ENCODE measurements around the gene SLC16A3.

Gene SLC16A3

DNA sequence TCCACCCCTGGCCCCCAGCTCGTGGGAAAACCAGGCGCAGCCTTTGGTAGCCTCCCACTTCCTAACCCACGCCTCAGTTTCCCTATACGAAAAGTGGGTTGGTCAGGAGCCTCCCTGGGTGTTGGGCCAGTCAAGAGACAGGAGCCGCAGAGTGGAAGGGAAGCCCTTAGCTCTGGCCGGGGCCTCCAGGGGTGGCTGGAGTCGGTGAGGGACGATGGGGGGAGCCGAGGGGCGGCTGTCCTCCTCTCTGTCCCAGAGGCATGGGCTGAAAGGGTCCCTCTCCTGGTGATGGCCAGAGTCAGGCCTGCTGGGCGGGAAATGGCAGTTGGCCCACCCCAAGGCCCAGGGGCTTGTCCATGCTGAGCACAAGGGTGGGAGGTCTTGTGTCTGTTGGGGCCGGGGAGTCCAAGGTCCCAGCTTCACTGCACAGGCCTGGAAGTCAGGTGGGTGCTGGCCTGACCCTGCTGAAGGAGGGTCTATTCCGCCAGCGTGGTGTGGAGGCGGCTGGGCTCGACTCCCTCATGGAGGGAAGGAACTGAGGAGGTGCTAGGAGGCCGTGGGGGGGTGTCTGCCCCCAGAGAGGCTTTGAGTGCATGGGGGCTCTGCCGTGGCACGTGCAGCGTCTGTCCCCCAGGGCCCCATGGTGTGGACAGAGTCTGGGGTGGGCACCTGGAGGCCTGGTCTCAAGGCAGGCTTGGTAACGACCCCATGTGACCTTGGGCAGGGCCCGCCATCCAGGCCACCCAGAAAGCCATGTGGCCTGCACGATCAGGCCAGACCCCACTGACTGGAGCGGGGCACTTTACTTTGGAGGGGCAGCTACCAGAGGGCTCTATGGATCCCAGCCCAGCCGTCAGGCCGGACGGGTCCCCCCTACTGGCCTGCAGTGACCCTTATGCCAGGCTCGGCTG, 1.1 kb downstream of the SLC16A3 start:
- peak overlapping the region; percentile 80 for H3K4me3 ChIP-seq (ENCODE audit: low read depth, low read length)
- no peak for DNase-seq (ENCODE audit: low read depth, low spot score)
- TF ChIP-seq, protein P1, sequence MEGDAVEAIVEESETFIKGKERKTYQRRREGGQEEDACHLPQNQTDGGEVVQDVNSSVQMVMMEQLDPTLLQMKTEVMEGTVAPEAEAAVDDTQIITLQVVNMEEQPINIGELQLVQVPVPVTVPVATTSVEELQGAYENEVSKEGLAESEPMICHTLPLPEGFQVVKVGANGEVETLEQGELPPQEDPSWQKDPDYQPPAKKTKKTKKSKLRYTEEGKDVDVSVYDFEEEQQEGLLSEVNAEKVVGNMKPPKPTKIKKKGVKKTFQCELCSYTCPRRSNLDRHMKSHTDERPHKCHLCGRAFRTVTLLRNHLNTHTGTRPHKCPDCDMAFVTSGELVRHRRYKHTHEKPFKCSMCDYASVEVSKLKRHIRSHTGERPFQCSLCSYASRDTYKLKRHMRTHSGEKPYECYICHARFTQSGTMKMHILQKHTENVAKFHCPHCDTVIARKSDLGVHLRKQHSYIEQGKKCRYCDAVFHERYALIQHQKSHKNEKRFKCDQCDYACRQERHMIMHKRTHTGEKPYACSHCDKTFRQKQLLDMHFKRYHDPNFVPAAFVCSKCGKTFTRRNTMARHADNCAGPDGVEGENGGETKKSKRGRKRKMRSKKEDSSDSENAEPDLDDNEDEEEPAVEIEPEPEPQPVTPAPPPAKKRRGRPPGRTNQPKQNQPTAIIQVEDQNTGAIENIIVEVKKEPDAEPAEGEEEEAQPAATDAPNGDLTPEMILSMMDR (IDR thresholded peaks at IDR 0.05; ENCODE audit: low read depth, low read length), result no peak
- in situ Hi-C loops (cut with HindIII; ENCODE audit: low sequenced_read_pairs), result no loop called here

DNA sequence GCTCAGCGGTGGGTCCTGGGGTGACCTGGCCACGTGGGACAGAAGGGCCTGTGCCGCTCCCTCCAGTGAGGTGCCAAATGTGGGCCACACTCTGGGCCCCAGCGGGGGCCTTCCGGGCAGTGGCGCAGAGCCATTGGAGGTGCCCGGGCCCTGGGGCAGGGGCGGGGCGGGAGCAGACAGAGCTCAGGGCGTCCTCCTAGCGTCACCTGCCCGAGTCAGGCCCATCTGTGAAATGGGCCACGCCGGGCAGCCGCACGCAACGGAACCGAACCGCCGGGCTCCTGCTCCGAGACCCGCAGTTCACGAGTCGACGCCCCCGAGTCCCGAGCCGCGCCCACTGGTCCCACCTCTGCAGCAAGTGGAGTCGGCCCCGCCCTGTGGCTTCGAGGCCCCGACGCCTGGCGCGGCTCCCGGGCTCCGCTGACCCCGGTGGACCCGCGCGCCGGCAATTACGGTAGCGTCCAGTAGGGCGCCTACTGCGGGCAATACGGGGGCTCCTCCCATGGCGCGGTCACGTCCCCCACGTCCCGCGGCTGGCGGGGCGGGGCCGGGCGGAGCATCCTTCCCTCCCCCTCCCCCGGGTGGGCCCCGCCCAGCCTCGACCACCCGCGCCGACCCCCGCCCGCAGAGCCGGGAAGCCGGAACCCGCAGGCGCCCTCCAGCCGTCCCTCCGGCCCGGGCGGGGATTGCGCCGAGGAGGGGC, 1.9 kb downstream of the SLC16A3 start:
- peak; percentile 88 for DNase-seq (ENCODE audit: low read depth, low spot score)
- H3K4me3 ChIP-seq (ENCODE audit: low read depth, low read length), result peak overlapping the region; percentile 80
- TF ChIP-seq, protein P1 (IDR thresholded peaks at IDR 0.05; ENCODE audit: low read depth, low read length), result peak; percentile 43
- in situ Hi-C loops (cut with HindIII; ENCODE audit: low sequenced_read_pairs), result no loop called here

DNA sequence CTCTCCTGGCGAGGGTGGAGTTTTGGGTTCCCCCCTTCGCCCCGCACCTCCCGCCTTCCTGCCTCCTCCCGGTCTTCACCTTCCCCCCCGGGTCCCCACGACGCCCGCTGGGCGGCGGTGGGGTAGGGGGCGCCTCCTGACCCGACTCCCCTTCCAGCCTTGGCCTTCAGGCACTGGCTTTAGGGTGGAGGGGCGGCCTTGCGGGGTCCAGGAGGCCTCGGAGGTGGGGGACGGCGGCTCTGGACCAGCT, 2.4 kb downstream of the SLC16A3 start:
- in situ Hi-C loops (cut with HindIII; ENCODE audit: low sequenced_read_pairs), result no loop called here
- TF ChIP-seq, protein P1 (IDR thresholded peaks at IDR 0.05; ENCODE audit: low read depth, low read length), result peak; percentile 3
- peak overlapping the region; percentile 80 for H3K4me3 ChIP-seq (ENCODE audit: low read depth, low read length)
- DNase-seq (ENCODE audit: low read depth, low spot score), result no peak

DNA sequence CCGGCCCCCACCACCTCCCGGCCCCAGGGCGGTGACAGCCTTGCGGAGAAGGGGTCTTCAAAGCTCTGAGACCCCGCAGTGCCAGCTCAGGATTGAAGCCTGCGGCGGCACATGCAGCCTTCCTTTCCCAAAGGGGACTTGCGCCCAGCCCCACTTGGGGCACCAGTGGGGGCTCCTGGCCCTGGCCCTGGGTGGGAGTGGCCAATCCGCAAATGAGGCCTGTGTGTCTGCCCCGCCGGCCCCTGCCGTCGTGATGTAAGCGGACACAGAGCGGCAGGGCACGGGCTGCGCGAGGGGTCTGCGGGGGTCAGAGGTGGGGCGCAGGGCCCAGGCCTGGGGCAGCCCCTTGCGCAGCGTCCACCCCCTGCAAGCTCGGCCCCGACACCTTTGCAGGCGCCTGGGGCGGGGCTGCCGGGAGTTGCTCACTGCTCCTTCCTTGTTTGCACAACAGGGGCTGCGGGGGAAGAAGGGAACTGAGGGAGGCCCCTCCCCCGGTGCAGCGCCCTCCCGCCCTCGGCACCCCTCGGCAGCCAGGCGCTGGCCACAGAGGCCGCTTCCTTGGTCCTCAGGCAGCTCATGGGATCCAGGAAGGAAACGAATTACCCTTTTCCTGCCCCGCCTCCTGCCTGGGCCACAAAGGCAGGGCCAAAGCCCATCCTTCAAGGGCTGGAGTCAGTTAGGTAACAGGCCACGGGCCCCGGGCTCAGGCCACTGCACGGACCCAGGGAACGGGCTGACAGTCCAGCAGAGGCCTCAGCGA, 2.9 kb downstream of the SLC16A3 start:
- in situ Hi-C loops (cut with HindIII; ENCODE audit: low sequenced_read_pairs), result no loop called here
- DNase-seq (ENCODE audit: low read depth, low spot score), result no peak
- TF ChIP-seq, protein P1 (IDR thresholded peaks at IDR 0.05; ENCODE audit: low read depth, low read length), result no peak
- H3K4me3 ChIP-seq (ENCODE audit: low read depth, low read length), result peak overlapping the region; percentile 80

DNA sequence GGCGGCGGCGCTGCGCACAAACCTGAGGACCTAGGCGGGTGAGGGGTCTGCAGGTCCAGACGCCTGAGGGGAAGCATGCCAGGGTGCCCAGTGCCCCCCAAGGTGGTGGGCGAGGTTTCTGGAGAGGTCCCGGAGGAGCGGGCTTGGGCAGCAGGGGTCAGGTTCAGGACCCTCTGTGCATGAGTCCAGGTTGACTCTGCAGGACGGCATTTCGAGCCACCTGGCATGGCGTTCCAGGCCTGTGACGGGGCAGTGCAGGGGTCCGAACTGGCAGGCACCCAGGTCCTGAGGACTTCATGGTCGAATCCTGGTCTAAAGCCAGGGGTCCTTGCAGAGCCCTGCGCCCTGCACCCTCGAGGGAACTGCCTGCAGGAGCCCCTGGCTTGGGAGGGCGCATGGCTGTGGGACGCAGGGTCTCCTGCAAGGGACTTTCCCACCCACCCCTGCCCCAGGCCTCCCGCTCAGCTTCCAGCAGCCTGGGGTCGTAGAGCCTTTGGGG, 3.5 kb downstream of the SLC16A3 start:
- H3K4me3 ChIP-seq (ENCODE audit: low read depth, low read length), result peak overlapping the region; percentile 80
- TF ChIP-seq, protein P1 (IDR thresholded peaks at IDR 0.05; ENCODE audit: low read depth, low read length), result no peak
- in situ Hi-C loops (cut with HindIII; ENCODE audit: low sequenced_read_pairs), result no loop called here

More for the DNA sequence above, 3.5 kb downstream of the SLC16A3 start:
- DNase-seq (ENCODE audit: low read depth, low spot score), result no peak

Measured in astrocyte of the spinal cord (primary cell).